ENCODE data around the gene SLC25A22.

- TF ChIP-seq CTCF (IDR thresholded peaks at IDR 0.05; ENCODE audit: insufficient read depth, low read length) (no peak), GABPA (IDR thresholded peaks at IDR 0.05; ENCODE audit: low read depth) (no peak), SPI1 (IDR thresholded peaks at IDR 0.05; ENCODE audit: borderline replicate concordance, low read depth) (no peak), REST (IDR thresholded peaks at IDR 0.05; ENCODE audit: insufficient replicate concordance, low read depth) (no peak)
Observed at GRCh38 chr11:801097-801780, 3.2 kb upstream of the SLC25A22 start.
